Tibial nerve (tissue), 3 donors: ENCODE data around the gene SERPINA4.

Experiments used
- POLR2A ChIP-seq, 2 donors: fragments of 450-650 bp; IDR thresholded peaks; one replicate each; pipeline ENCODE4 v1.6.1; 2017; ENCODE audit warnings: antibody characterized with exemption in 2 of 2, mild to moderate bottlenecking in 2 of 2, moderate library complexity in 2 of 2
- TF ChIP-seq, protein P1 (sequence below), 5 experiments: fragments of 200-600 bp in 3 of 5; fragments of 450-650 bp in 2 of 5; sonication (generic) in 3 of 5; IDR thresholded peaks; one replicate each; pipeline ENCODE4 v1.5.1; 2016 to 2019; ENCODE audit warnings: antibody characterized with exemption in 5 of 5, mild to moderate bottlenecking in 3 of 5, moderate library complexity in 2 of 5

DNA sequence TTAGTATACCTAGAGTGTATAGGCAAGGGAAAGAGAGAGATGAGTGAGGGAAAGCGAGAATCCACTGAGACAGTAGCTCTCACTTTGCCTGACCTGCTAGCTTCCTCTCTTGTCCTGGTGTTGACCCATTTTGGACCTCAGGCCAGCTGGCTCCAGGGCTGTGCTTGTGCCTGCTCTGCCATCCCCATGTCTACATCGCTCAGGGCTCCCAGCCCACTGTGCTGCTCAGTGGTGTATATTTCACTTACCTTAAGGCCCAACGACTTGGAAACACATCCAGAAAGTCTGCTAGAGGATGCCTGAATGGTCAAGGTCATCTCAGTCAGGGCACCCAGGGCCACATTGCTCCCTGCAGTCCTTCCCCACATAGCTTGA, 964 bp upstream of the SERPINA4 start:
- TF ChIP-seq, protein P1, sequence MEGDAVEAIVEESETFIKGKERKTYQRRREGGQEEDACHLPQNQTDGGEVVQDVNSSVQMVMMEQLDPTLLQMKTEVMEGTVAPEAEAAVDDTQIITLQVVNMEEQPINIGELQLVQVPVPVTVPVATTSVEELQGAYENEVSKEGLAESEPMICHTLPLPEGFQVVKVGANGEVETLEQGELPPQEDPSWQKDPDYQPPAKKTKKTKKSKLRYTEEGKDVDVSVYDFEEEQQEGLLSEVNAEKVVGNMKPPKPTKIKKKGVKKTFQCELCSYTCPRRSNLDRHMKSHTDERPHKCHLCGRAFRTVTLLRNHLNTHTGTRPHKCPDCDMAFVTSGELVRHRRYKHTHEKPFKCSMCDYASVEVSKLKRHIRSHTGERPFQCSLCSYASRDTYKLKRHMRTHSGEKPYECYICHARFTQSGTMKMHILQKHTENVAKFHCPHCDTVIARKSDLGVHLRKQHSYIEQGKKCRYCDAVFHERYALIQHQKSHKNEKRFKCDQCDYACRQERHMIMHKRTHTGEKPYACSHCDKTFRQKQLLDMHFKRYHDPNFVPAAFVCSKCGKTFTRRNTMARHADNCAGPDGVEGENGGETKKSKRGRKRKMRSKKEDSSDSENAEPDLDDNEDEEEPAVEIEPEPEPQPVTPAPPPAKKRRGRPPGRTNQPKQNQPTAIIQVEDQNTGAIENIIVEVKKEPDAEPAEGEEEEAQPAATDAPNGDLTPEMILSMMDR (IDR thresholded peaks at IDR 0.05): no peak
- no peak for TF ChIP-seq POLR2A (IDR thresholded peaks at IDR 0.05)
